ENCODE results near the gene CCZ1B.
"Not testable (repeated sequence)": the region's sequence is repeated elsewhere in the genome, so short reads cannot be mapped to it uniquely, and the experiment has no call there.

GRCh38 chr7:6827180-6827579 is 1.1 kb upstream of the CCZ1B start:
- not testable (repeated sequence) for TF ChIP-seq RFX5 (IDR thresholded peaks at IDR 0.05); CHD2 (IDR thresholded peaks at IDR 0.05; ENCODE audit: low read length, partially characterized antibody); EHMT2 (IDR thresholded peaks at IDR 0.05; ENCODE audit: low read depth); JUN (IDR thresholded peaks at IDR 0.05); SMC3 (IDR thresholded peaks at IDR 0.05)
- TF ChIP-seq, protein P1, sequence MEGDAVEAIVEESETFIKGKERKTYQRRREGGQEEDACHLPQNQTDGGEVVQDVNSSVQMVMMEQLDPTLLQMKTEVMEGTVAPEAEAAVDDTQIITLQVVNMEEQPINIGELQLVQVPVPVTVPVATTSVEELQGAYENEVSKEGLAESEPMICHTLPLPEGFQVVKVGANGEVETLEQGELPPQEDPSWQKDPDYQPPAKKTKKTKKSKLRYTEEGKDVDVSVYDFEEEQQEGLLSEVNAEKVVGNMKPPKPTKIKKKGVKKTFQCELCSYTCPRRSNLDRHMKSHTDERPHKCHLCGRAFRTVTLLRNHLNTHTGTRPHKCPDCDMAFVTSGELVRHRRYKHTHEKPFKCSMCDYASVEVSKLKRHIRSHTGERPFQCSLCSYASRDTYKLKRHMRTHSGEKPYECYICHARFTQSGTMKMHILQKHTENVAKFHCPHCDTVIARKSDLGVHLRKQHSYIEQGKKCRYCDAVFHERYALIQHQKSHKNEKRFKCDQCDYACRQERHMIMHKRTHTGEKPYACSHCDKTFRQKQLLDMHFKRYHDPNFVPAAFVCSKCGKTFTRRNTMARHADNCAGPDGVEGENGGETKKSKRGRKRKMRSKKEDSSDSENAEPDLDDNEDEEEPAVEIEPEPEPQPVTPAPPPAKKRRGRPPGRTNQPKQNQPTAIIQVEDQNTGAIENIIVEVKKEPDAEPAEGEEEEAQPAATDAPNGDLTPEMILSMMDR (IDR thresholded peaks at IDR 0.05) = not testable (repeated sequence)
